Raji (cell line): ENCODE data around the gene KCNQ5.

Experiments used
- POLR2A ChIP-seq: IDR thresholded peaks from 2 replicates; pipeline ENCODE4 v1.6.1; 2011; ENCODE audit warnings: low read depth, low read length, control low read depth; ENCODE audit not compliant: insufficient read depth

The KCNQ5 gene

DNA sequence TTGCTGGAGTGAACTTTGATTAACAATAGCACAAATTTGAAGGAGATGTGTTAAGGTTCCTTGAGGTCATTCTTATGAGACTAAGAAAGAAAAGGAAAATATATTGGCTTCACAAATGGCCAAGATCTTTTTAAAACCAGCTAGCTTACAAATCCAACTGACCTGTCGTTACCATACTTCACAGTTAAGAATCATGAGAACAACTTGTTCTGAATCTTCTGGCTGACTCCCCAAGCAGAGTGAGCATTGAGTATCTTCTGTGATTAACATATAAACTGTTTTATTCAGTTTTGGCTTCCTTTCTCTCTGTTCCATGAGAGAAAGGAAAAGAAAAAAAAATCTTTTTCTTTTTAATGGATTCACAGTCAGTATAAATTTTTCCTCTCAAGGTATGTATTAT is 326.3 kb downstream of the KCNQ5 start:
- no peak for TF ChIP-seq POLR2A

GRCh38 chr6:72950114-72950860 is 328.4 kb downstream of the KCNQ5 start:
- TF ChIP-seq POLR2A = no peak

DNA sequence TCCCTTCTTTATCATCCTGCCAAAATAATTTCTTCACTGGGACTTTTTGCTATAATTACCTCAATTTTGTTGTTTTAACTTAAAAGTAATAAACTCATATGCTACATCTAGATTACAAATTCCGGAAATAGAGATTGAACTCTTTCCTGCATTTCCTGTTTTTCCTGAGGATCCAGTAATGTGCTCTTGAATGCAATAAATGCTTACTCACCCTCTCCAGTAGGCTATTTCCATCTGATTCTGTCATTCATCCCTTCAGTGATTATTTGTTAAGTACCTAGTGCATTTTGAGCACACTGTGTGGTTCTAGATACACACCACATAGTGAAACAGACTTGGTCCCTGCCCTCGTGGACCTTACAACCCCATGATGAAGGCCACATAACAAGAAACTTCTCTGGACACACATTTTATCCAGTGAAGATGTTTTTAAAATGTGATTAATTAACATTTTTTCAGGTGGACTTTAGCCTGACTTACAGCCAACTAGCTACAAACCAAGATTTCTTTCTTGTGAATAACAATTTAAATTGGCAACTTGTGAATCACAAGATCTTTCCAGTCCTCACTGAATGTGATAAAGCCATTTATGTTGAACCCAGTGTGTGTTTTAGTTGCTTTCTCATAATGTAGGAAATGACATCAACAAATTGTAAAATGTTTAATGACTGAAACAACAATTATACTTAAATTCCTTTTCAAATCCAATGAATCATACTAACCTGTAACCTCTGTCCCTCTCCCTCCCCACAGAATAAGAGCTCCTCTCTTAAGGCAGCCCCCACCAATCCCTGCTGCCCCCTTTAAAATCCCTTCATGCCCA is 331.2 kb downstream of the KCNQ5 start:
- no peak for TF ChIP-seq POLR2A

- TF ChIP-seq POLR2A = no peak
Observed at GRCh38 chr6:72953971-72954381, 332.1 kb downstream of the KCNQ5 start.

DNA sequence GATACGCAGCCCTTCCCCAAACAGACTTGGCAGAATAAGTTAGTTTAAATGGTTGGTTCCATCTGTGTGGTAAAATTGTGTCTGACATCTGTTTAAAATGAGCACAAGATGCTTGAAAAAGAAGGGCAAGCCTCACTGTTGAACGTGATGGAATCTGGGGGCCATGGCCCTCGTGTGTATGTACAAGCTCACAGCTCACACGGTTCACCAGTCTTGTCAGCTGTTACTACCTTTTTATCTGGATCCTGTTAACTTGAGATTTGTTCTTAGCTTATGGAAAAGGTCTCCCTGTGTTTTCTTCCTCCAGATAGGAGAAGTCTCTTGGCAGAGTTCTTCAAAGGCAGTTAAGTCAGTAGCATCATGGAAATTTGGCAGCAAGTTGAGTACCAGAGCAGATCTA is 332.9 kb downstream of the KCNQ5 start:
- no peak for TF ChIP-seq POLR2A

DNA sequence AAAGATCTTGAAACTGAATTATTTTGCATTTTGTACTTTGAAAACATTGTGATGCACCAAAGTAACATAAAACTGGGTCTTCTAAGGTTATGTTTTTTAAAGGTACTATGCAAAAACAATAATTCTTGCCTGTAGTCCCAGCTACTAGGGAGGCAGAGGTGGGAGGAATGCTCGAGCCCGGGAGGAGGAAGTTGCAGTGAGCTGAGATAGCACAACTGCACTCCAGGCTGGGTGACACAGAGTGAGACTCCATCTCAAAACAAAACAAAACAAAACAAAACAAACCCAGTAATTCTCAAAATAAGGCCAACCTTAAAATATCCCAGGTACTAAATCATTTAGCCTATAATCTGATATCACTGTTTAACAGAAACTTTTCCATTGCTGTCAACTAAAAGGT is 333.8 kb downstream of the KCNQ5 start:
- TF ChIP-seq POLR2A = no peak

GRCh38 chr6:72956272-72956671 is 334.4 kb downstream of the KCNQ5 start:
- TF ChIP-seq POLR2A = no peak

GRCh38 chr6:72959821-72960220 is 338.0 kb downstream of the KCNQ5 start:
- TF ChIP-seq POLR2A = no peak

- TF ChIP-seq POLR2A = no peak
Observed at GRCh38 chr6:72963946-72964345, 342.1 kb downstream of the KCNQ5 start.

GRCh38 chr6:72966628-72967280 is 344.9 kb downstream of the KCNQ5 start:
- no peak for TF ChIP-seq POLR2A

DNA sequence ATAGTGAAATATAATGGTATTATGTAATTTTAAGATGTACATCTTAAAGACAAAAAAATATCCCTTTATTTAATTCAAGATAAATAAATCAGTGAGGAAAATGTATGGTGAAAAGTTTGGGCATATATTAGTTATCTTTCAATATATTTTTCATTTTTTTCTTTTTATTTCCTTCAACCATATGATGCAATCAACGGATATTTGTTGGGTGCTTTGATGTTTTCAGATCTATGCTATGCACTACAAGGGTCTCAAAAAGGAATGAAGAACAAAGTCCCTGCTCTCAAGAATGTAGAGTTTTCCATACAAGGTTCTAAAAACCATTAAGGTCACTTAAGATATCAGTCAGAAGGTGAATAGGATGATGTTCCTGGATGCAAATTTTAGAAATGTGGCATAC is 345.5 kb downstream of the KCNQ5 start:
- TF ChIP-seq POLR2A = no peak

DNA sequence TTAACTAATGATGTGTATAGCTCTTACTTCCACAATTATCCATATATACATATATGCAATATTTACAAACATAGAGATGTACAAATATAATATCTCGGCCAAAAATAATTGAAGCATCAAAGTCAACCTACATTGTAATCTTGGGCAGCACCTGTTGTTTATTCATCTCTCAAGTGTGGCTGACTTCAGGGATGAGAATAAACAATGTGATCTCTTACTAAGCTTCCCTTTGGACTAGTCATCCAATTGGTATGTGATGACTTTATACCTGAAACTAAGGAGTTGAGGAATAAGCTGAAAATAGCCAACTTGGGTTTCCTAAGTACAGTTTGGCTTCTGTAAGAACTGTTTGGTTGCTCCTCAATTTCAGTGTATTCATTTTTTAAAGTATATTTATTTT is 346.8 kb downstream of the KCNQ5 start:
- TF ChIP-seq POLR2A = no peak

DNA sequence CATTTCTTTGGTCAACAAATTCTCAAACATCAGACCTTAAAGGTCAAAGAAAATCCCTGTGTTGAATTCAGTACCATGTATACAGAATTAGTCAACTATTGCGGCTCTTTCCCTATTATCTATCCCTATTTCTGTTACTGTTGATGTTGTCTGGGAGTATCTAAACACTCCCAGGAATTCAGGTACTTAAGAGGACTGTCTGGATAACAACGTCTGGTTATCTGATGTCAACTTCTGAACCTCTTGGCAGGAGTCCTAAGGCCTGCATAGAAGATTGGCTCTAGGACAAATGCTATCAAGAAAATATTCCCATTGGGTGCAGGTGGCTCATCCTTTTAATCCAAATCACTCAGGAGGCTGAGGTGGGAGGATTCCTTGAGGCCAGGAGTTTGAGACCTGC is 347.8 kb downstream of the KCNQ5 start:
- no peak for TF ChIP-seq POLR2A

- TF ChIP-seq POLR2A = no peak
Observed at GRCh38 chr6:72972579-72972978, 350.7 kb downstream of the KCNQ5 start.

DNA sequence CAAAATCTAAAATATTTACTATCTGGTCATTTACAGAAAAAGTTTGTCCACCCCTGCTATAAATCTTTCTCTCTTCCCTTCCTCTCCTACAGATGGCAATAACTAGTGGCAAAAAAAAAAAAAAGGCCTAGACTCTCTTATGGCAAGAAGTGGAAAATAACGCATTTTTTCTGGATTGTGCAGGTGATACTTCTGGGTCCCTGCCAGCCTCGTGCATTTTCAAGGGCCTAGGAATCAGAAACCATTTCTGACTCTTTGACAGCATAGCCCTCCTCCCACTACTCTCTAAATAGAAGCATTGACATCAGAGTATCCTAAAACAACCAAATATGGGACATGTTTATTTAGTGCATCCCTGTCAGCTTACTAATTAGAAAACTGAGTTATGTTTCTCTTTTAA is 352.4 kb downstream of the KCNQ5 start:
- TF ChIP-seq POLR2A = no peak

GRCh38 chr6:72975352-72975752 is 353.5 kb downstream of the KCNQ5 start:
- TF ChIP-seq POLR2A = no peak

- TF ChIP-seq POLR2A = no peak
Observed at GRCh38 chr6:72976484-72976883, 354.6 kb downstream of the KCNQ5 start.

DNA sequence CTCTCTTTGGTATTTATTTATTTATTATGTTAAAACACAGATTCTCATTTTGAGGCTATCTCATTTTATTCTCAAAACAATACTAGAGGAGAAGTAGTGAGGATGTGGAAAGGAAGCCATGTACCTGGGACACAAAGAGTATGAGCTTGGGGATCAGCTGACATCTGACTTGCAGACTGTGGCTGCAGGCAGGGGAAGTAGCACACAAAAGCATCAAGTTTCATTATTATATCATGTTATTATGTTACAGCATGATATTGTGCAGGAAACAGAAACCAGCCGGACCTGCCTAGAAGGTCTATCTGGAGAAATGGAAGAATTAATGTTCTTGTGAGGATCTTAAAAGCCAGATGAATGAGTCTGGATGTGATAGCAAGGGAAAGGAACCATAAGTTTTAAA is 355.2 kb downstream of the KCNQ5 start:
- TF ChIP-seq POLR2A = no peak
